Measurements from ENCODE around the gene POLK. TPM values are rescaled to one million over a fixed set of nuclear protein-coding genes. Genes with fewer than 3 reads are reported as not detected.

The POLK gene
- total RNA-seq, 1 donor from 2014 or later, result 25.7 TPM

DNA sequence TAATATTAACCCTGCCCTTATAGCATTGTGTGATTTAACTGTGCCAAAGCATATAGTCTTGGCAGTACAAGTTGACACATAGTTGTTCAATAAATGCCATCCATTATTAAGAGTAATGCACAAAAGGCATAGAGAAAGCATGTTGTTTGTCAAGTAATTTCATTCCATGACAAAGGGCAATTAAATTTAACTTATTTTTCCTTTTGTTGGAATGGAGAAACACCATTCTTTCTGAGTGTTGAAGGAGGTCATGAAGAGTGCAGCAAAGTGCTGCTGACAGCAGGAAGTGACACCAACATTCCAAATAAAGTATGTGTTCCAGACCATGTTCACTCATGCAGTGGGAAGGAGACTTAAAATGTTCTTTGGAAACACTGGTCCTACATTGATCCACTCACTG is 128.7 kb downstream of the POLK start:
- no peak for TF ChIP-seq CTCF (conservative IDR thresholded peaks at IDR 0.05; ENCODE audit: low read depth, low read length)
- DNase-seq (ENCODE audit: low read depth), result peak; percentile 70
- H3K4me3 ChIP-seq (ENCODE audit: low read depth, low read length), result no peak overlapping the region

DNA sequence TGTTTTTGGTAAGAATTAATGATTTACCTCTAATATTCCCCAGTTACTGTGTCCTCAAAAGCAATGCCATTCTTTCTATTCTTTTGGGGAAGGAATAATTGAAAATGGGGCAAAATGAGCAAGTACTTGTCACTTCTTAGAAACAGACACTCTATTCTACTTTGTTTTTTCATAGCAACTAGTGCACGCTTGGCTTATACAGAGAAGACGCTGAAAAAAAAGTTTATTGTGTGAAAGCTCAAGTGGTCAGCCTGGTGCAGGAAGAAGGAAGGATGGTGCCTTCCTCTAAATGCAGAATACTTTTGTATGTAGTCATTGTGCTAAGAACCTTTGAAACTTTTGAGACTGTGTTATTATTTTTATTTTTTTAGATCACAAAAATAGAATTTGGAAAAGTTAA is 129.1 kb downstream of the POLK start:
- H3K4me3 ChIP-seq (ENCODE audit: low read depth, low read length), result no peak overlapping the region
- no peak for TF ChIP-seq CTCF (conservative IDR thresholded peaks at IDR 0.05; ENCODE audit: low read depth, low read length)
- no peak for DNase-seq (ENCODE audit: low read depth)

GRCh38 chr5:75648712-75649111 is 137.0 kb downstream of the POLK start:
- DNase-seq (ENCODE audit: low read depth), result no peak
- TF ChIP-seq CTCF (conservative IDR thresholded peaks at IDR 0.05; ENCODE audit: low read depth, low read length), result no peak
- no peak overlapping the region for H3K4me3 ChIP-seq (ENCODE audit: low read depth, low read length)

Other genes starting within 250 kb of the POLK start
- gene HMGCR, start 174.7 kb upstream of the POLK start, total RNA-seq, result 43.9 and 90.4 TPM in 2 replicates
- 7.3 and 11.7 TPM in 2 replicates for gene CERT1, start 262 bp upstream of the POLK start, total RNA-seq
- gene ANKDD1B, start 99.6 kb downstream of the POLK start, total RNA-seq, result 0.07 and 1.3 TPM in 2 replicates
- 13.7 and 21.9 TPM in 2 replicates for gene POC5, start 205.5 kb downstream of the POLK start, total RNA-seq

Measured in epithelial cell of proximal tubule (primary cell).